GM10847 (cell line): Measurements from ENCODE around the gene POLR3F.

Experiments
- POLR2A ChIP-seq: IDR thresholded peaks from 2 replicates; pipeline ENCODE4 v1.6.1; 2011; ENCODE audit not compliant: insufficient read length; ENCODE audit errors: extremely low read depth

POLR3F gene, protein sequence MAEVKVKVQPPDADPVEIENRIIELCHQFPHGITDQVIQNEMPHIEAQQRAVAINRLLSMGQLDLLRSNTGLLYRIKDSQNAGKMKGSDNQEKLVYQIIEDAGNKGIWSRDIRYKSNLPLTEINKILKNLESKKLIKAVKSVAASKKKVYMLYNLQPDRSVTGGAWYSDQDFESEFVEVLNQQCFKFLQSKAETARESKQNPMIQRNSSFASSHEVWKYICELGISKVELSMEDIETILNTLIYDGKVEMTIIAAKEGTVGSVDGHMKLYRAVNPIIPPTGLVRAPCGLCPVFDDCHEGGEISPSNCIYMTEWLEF

GRCh38 chr20:18466894-18467730 lies at the start of gene POLR3F, which contains the start of gene DZANK1:
Gene POLR3F, plus strand, starts transcription at chr20:18467390. Its CDS starts 117 bp downstream, at chr20:18467507.
Gene DZANK1, minus strand, starts transcription at chr20:18467030. Its CDS starts 1,672 bp downstream, at chr20:18465358.
- peak; percentile 42 for TF ChIP-seq POLR2A

DNA sequence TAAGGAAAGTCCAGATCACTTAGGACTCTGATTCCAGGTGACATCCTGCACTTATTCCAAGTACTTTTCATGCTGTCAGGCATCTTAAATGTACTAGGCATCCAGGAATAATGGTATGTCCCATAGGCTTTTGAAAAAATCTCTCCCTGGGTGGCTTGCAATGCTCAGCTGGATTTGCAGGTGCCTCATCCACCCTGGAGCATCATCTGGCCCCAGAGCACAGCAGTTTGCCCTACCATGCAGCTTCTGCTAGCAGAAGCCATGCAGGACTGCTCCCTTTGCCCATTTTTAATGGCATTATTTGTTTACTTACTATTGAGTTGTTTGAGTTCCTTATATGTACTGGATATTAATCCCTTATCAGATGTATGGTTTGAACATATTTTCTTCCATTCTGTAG lies 45.6 kb upstream of the POLR3F start:
- no peak for TF ChIP-seq POLR2A

DNA sequence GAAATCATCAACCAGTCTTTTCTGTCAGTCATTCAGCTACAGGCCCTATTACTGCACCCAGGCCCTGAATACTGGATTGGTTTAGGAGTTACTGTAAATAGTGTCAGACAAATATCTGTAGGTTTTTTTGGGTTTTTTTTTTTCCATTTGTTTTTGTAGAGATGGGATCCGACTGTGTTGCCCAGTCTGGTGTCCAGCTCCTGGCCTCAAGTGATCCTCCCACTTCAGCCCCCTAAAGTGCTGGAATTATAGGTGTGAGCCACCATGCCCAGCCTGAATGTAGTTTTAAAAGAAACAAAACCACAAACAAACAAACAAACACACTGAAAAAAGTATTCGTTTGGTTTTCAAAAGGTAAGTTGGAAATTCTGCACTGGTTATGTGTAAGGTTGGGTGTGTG lies 40.0 kb upstream of the POLR3F start:
- no peak for TF ChIP-seq POLR2A

GRCh38 chr20:18428490-18429173 lies 38.6 kb upstream of the POLR3F start:
- TF ChIP-seq POLR2A, result no peak

DNA sequence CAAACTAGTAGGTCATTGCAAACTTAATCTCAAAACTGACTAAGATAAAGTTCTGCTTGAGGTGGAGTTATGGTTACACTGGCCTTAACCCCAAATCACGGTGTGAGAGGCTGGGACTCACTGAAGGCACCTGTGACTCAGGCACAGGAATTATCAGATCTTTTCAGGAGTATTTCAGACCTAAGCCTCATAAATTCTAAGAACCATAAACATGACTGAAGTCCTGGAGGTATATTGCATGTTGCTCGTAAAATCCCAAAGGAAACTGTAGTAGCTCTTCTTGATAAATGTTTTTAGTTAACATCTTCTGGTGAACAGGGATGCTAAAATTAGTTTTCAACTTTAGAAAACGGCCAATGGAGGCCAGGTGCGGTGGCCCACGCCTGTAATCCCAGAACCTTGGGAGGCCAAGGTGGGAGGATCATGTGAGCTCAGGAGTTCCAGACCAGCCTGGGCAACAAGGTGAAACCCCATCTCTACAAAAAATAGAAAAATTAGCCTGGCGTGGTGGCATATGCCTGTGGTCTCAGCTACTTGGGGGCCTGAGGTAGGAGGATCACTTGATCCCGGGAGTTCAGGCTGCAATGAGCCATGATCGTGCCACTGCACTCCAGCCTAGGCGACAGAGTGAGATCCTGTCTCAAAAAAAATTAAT lies 36.9 kb upstream of the POLR3F start:
- no peak for TF ChIP-seq POLR2A

- TF ChIP-seq POLR2A, result no peak
Measured at GRCh38 chr20:18431206-18431605, 36.0 kb upstream of the POLR3F start.

GRCh38 chr20:18436847-18437246 lies 30.3 kb upstream of the POLR3F start:
- no peak for TF ChIP-seq POLR2A

DNA sequence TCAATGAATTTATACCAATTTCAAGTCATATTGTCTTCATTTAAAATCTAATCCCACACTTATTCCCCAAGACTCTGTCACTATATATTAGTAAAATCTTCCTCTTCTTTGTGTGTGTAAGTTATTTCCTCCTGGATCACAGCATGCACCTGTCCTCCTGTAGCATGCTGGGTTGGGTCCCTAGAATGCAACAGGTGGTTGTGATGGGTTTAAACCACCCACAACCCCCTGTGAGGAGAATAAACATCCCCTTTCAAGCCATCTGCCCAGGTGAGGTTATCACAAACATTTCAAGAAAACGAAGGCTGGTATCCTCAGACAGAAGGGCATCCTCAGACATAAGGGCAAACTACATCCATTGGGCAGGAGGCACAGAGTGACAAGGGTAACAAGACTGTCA lies 26.8 kb upstream of the POLR3F start:
- no peak for TF ChIP-seq POLR2A

GRCh38 chr20:18443886-18444285 lies 23.3 kb upstream of the POLR3F start:
- TF ChIP-seq POLR2A, result no peak

- TF ChIP-seq POLR2A, result no peak
Measured at GRCh38 chr20:18456600-18456999, 10.6 kb upstream of the POLR3F start.

DNA sequence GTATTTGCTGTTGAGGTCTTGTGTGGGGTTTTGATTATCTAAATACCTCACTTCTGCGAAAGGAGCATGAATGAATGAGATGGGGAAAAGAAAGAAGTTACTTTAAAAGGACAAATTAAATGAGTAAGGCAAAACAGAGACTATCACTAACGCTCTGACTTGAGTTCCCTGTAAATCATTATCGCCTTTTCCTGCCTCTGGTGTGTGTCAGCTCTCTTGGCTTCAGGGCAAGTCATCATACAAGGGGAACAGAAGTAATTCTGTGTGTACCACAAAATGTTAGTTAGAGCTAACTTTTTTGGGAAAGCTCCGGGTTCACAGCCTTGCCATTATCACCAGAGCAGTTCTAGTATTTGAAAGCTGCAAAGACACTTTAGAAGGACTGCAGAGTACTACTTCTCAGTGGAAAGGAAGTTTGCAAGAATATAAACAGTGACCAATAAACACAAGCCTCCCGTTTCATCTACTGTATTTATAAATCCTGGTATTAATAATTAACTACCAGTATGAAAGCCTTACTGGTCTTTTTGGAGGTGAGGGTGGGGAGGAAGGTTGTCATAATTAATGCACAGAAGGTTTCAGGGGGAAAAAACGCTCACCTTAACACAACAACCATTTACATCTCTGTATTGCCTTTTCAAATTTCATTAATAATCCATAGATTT lies 1.5 kb upstream of the POLR3F start:
- no peak for TF ChIP-seq POLR2A

GRCh38 chr20:18466574-18466893 lies 656 bp upstream of the POLR3F start:
- no peak for TF ChIP-seq POLR2A

- TF ChIP-seq POLR2A, result no peak
Measured at GRCh38 chr20:18477218-18477617, 10.0 kb downstream of the POLR3F start.

DNA sequence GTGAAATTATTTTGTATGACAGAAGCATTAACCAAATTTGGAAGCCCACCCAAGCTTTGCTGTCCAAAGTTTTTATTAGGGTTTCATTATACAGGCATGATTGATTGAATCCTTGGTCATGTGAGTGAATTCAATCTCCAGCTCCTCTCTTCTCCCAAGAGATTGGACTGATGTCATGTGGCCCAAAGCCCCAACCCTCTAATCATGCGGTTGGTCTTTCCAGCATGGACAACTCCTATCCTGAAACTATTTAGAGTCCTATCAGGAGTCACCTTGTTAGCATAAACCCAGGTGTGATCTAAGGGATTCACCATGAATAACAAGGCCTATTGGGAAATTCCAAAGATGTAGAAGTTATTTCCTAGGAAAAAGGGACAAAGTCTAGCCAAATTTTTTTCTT lies 10.6 kb downstream of the POLR3F start:
- no peak for TF ChIP-seq POLR2A

DNA sequence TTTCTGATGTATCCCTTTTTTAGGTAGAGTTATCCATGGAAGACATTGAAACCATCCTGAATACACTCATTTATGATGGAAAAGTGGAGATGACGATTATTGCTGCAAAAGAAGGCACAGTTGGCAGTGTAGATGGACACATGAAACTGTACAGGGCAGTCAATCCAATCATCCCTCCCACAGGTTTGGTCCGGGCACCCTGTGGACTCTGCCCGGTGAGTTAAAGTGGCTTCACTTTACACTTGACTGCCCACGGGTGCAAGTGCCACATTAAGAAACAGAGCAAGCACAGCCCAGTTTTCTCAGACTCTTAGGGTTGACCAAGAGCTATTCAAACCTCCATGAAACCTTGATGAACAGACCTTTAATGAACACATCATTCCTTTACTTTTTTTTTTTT lies 14.4 kb downstream of the POLR3F start:
- TF ChIP-seq POLR2A, result no peak

GRCh38 chr20:18488301-18488700 lies 21.1 kb downstream of the POLR3F start:
- no peak for TF ChIP-seq POLR2A
